Lung (tissue), 12 donors: Measurements from ENCODE around the gene MAGI2. TPM values are rescaled to one million over a fixed set of nuclear protein-coding genes. Genes with fewer than 3 reads are reported as not detected.

Experiments used
- ATAC-seq: fragments of 200-7000 bp; cut with Tn5 transposase; one replicate; pipeline ENCODE4 v1.9.1; 2020; ENCODE audit warnings: moderate number of reproducible peaks; ENCODE audit not compliant: insufficient read depth, low FRiP score
- DNase-seq, 3 donors: peaks; one replicate each; pipeline ENCODE4 v3.0.0-alpha.2; 2013 to 2017
- H3K27ac ChIP-seq, 2 donors: one replicate each; pipeline ENCODE4 v1.5.1; 2013; ENCODE audit warnings: mild to moderate bottlenecking in 2 of 2, moderate library complexity in 2 of 2, control low read depth in 1 of 2, inconsistent platforms in 1 of 2, low read depth in 1 of 2, low read length in 1 of 2
- H3K27me3 ChIP-seq, 3 donors: one replicate each; pipeline ENCODE4 v1.5.1; 2013; ENCODE audit warnings: low read length in 2 of 3; ENCODE audit not compliant: control insufficient read depth in 3 of 3, insufficient read depth in 3 of 3
- H3K36me3 ChIP-seq, 4 donors: one replicate each; pipeline ENCODE4 v1.5.1; 2013; ENCODE audit warnings: low read length in 4 of 4, mild to moderate bottlenecking in 1 of 4, moderate library complexity in 1 of 4; ENCODE audit not compliant: control insufficient read depth in 4 of 4, insufficient read depth in 4 of 4
- H3K4me1 ChIP-seq, 5 donors: one replicate each; pipeline ENCODE4 v1.5.1; 2013; ENCODE audit warnings: low read length in 5 of 5, mild to moderate bottlenecking in 2 of 5, moderate library complexity in 1 of 5; ENCODE audit not compliant: control insufficient read depth in 5 of 5, insufficient read depth in 5 of 5
- H3K4me3 ChIP-seq: one replicate; pipeline ENCODE4 v1.5.1; 2013; ENCODE audit warnings: mild to moderate bottlenecking, control low read depth, moderate library complexity
- H3K9ac ChIP-seq, 2 donors: one replicate each; pipeline ENCODE4 v1.5.1; 2013; ENCODE audit warnings: low read length in 2 of 2, control low read depth in 1 of 2; ENCODE audit not compliant: insufficient read depth in 1 of 2
- H3K9me3 ChIP-seq, 4 donors: one replicate each; pipeline ENCODE4 v1.5.1; 2013; ENCODE audit warnings: low read length in 3 of 4, mild to moderate bottlenecking in 1 of 4, moderate library complexity in 1 of 4; ENCODE audit not compliant: control insufficient read depth in 4 of 4, insufficient read depth in 3 of 4
- CTCF ChIP-seq: IDR thresholded peaks from 2 replicates; pipeline ENCODE4 v1.5.1; 2012; ENCODE audit warnings: mild to moderate bottlenecking; ENCODE audit errors: control extremely low read depth, extremely low read depth
- WGBS, 2 donors: extraction: QIAGEN DNeasy Blood & Tissue Kit; methylation state at CpG; one replicate each; pipeline ENCODE4 v1.1.7; 2013; 5-methylcytosine and 5-hydroxymethylcytosine counted together
- polyA plus RNA-seq, 2 donors: library from polyadenylated mRNA; stranded (reverse); fragments of 200-250 nt; gene quantifications; one replicate each; pipeline ENCODE4 v1.2.1, GENCODE V29; 2013
- total RNA-seq, 2 donors: library from RNA; depleted of rRNA in 1 of 2; stranded (reverse); fragments of >200 nt in 1 of 2; gene quantifications; one replicate each; pipeline ENCODE4 v1.2.1, GENCODE V29; 2014 to 2021
- donor health status: control.
- donor health status: control.
- donor health status: Bipolar disorder and iron deficiency.
- donor health status: healthy.
- donor health status: DM: yes; HTN: yes; CAD: no.

Gene MAGI2
- total and polyA plus RNA-seq, 4 donors, result 0.94 to 18.0 (median 5.3) TPM

- no peak overlapping the region for H3K9ac ChIP-seq
- H3K36me3 ChIP-seq, result no peaks in the 10 kb centered on the region
- H3K9me3 ChIP-seq, result peaks cover 0 to 5% (median 0%) of the 10 kb centered on the region in 4 donors
- 52 to 68% methylated on average over 10 of the region's 10 CpGs for whole genome bisulfite sequencing, 2 donors
- DNase-seq (peak in 1 of 3 donors; percentile 46), ATAC-seq (no peak)
- H3K4me1 ChIP-seq, result peaks cover 0 to 24% (median 4%) of the 10 kb centered on the region in 5 donors
- H3K27me3 ChIP-seq, result no peaks in the 10 kb centered on the region
- TF ChIP-seq CTCF, result no peak
- no peak overlapping the region for H3K4me3 ChIP-seq
- H3K27ac ChIP-seq, result no peak overlapping the region
Measured at GRCh38 chr7:78175330-78176100, 1278.0 kb downstream of the MAGI2 start.

GRCh38 chr7:78173666-78174065 is 1279.8 kb downstream of the MAGI2 start:
- WGBS, 2 donors, result 81 to 91% methylated on average over 5 of the region's 5 CpGs
- TF ChIP-seq CTCF, result no peak
- Histone ChIP-seq H3K27me3 (no peaks in the 10 kb centered on the region), H3K27ac (no peak overlapping the region), H3K4me3 (no peak overlapping the region), H3K36me3 (no peaks in the 10 kb centered on the region), H3K9ac (no peak overlapping the region), H3K4me1 (peaks cover 0 to 24% (median 4%) of the 10 kb centered on the region in 5 donors), H3K9me3 (peaks cover 0 to 5% (median 0%) of the 10 kb centered on the region in 4 donors)
- ATAC-seq, result no peak
- no peak for DNase-seq

DNA sequence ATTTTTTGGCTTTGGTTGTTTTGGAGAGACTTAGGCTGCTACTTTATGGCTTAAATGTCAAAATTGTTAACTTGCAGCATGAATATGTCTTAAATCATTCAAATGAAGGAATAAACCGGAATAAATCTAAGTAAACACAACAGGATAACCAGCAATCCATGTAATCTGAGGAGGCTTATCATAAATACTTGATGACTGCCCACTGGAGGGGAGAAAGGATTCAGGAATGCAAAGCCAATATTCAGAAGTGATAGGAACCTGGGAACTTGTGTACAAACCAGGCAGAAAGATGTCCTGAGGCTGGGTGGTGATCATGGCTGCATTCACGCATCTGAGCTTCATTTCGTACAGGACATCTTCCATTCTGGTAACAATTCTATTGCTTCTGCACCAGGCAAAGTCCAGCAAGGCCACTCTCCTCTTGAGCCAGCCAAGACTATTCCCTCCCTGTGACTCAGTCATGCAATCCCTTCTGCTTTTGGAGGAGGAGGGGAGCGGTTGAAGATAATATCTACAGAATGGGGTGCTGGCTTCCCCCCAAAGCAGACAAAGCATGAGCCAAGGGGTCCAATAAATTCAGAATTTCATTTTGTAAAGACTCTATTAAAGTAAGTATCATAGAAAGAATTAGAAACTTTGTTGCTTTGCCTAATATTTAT is 1280.4 kb downstream of the MAGI2 start:
- DNase-seq (no peak), ATAC-seq (no peak)
- H3K9ac ChIP-seq, result no peak overlapping the region
- H3K27me3 ChIP-seq, result no peaks in the 10 kb centered on the region
- no peak overlapping the region for H3K27ac ChIP-seq
- 76 to 84% methylated on average over 4 of the region's 4 CpGs for WGBS, 2 donors
- peaks cover 0 to 5% (median 0%) of the 10 kb centered on the region in 4 donors for H3K9me3 ChIP-seq
- peaks cover 0 to 21% (median 4%) of the 10 kb centered on the region in 5 donors for H3K4me1 ChIP-seq
- H3K36me3 ChIP-seq, result no peaks in the 10 kb centered on the region
- no peak overlapping the region for H3K4me3 ChIP-seq
- TF ChIP-seq CTCF, result no peak
